Epithelial cell of proximal tubule (primary cell): ENCODE results near the gene COMMD7. TPM values are rescaled to one million over a fixed set of nuclear protein-coding genes. Genes with fewer than 3 reads are reported as not detected.

ENCODE experiments used
- DNase-seq: peaks from one replicate; pipeline ENCODE4 v3.0.0-alpha.2; 2011; ENCODE audit warnings: low read depth
- H3K4me3 ChIP-seq: 2 replicates; pipeline ENCODE4 v1.5.1; 2011; ENCODE audit warnings: low read depth, mild to moderate bottlenecking, low read length
- total RNA-seq: library from RNA; depleted of rRNA; stranded (reverse); fragments of >200 nt; gene quantifications from 2 replicates; pipeline ENCODE4 v1.2.3, GENCODE V29; 2015
- TF ChIP-seq, protein P1 (sequence below): conservative IDR thresholded peaks from 2 replicates; pipeline ENCODE4 v1.5.1; 2012; ENCODE audit warnings: low read depth, mild to moderate bottlenecking, low read length

The COMMD7 gene
- total RNA-seq, 1 donor from 2014 or later, result 40.1 TPM

DNA sequence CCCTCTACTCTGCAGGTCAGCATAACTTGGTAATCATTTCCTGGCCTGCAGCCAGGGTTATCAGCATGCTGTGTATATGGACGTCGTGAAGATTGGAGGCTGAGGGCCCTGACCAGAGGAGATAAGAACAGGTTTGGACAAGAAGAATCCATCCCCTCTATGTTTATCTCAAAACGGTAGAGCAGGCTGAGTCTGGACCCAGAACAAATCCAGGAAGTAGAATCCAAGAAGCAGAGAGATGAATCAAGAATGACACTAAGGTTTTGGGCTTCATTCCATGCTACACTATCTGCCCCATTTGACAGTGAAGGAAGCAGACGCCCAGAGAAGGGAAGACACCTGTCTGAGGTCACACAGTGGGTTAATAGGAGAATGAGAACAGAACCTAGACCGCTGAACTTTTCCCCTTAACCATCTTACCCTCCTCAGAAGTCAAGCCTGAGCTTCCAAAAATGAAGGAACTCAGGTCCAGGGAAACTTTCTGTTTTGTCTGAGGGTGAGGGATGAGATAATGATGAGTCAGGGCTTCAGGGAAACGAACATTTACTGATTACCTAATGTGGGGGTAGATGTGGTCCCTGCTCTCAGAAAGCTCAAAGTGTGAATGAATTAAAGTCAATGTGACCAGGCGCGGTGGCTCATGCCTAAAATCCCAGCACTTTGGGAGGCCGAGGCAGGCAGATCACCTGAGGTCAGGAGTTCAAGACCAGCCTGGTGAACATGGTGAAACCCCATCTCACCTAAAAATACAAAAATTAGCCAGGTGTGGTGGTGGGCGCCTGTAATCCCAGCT lies 9.4 kb upstream of the COMMD7 start:
- peak; percentile 58 for DNase-seq
- H3K4me3 ChIP-seq, result no peak overlapping the region
- TF ChIP-seq, protein P1, sequence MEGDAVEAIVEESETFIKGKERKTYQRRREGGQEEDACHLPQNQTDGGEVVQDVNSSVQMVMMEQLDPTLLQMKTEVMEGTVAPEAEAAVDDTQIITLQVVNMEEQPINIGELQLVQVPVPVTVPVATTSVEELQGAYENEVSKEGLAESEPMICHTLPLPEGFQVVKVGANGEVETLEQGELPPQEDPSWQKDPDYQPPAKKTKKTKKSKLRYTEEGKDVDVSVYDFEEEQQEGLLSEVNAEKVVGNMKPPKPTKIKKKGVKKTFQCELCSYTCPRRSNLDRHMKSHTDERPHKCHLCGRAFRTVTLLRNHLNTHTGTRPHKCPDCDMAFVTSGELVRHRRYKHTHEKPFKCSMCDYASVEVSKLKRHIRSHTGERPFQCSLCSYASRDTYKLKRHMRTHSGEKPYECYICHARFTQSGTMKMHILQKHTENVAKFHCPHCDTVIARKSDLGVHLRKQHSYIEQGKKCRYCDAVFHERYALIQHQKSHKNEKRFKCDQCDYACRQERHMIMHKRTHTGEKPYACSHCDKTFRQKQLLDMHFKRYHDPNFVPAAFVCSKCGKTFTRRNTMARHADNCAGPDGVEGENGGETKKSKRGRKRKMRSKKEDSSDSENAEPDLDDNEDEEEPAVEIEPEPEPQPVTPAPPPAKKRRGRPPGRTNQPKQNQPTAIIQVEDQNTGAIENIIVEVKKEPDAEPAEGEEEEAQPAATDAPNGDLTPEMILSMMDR, result no peak

DNA sequence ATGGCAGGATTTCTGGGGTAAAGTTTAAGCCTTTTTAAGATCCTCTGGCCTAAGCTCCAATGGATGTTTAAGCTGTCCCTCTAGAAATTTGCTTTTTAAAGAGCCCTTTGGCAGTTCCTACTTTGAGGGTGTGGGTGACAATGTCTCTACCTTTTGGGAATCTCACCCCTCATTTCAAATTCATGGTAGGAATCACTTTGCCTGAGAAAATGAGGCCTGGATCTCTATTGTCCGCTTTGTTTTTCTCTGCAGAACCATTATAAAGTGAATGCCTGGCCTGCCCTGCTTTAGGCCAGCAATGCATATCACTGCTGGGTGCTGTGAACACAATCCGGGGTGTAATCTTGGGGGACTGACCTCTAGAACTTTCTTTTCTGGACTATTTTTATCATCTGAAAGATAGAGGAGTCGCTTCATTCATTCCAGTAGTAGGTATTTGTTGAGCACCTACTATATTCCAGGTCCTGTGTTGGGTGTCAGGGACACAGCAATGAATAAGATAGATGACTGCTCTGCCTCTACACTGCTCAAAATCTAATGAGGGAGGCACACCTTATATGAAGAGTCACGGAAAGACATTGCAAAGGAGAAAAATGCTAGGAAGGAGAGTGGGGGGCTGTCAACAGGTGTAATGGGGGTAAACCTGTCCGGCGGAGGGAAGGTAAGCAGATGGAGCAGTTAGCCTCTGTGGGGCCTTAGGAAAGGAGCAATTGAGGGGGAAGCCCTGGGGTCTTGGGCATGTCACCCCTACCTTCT lies 8.6 kb upstream of the COMMD7 start:
- no peak for DNase-seq
- no peak overlapping the region for H3K4me3 ChIP-seq
- TF ChIP-seq, protein P1, result no peak

DNA sequence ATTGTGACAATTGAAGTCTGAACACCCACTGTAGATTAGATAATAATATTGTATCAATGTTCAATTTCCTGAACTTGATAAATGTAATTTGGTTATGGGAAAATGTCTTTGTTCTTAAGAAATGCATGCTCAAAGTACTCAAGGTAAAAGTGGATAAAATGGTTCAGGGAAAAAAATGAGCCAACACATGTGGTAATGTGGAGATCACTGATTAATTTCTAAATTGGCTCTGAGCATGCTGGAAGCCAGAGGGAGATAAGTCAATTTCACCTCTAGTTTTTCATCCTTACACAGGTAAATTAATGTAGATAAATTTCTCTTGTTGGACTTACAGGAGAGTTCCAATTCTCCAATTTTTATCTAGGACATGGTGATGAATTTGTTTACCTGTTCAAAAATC lies 8.0 kb upstream of the COMMD7 start:
- DNase-seq, result no peak
- no peak overlapping the region for H3K4me3 ChIP-seq
- TF ChIP-seq, protein P1, result no peak

DNA sequence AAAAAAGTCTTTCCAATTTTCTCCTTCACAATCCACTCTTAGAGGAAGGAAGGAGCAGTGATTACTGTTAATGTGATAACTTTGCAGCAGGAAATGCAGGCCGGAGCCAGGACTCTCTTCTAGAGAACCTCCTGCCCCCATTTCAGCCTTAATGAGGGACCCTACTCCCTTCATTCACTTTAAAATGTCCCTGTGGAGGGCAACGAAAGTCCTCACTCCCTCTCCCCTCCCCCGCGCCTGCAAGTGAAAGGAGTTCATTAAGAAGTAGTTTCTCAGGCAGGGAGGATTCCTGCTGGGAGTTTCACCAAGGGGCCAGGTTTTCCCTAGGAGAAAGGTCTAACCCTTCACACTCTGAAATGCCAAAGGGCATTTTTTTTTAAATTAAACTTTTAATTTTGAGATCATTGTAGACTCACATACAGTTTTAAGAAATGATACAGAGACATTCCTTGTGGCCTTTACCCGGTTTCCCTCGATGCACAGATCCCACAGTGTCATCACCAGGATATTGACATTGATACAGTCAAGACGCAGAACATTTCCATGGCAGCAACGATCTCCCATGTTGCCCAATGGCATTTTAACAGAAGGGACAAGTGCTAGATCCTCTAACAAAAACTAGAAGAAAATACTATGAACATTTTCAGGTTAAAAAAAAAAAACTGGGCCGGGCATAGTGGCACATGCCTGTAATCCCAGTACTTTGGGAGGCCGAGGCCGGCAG lies 6.8 kb upstream of the COMMD7 start:
- H3K4me3 ChIP-seq, result no peak overlapping the region
- TF ChIP-seq, protein P1, result no peak
- no peak for DNase-seq

DNA sequence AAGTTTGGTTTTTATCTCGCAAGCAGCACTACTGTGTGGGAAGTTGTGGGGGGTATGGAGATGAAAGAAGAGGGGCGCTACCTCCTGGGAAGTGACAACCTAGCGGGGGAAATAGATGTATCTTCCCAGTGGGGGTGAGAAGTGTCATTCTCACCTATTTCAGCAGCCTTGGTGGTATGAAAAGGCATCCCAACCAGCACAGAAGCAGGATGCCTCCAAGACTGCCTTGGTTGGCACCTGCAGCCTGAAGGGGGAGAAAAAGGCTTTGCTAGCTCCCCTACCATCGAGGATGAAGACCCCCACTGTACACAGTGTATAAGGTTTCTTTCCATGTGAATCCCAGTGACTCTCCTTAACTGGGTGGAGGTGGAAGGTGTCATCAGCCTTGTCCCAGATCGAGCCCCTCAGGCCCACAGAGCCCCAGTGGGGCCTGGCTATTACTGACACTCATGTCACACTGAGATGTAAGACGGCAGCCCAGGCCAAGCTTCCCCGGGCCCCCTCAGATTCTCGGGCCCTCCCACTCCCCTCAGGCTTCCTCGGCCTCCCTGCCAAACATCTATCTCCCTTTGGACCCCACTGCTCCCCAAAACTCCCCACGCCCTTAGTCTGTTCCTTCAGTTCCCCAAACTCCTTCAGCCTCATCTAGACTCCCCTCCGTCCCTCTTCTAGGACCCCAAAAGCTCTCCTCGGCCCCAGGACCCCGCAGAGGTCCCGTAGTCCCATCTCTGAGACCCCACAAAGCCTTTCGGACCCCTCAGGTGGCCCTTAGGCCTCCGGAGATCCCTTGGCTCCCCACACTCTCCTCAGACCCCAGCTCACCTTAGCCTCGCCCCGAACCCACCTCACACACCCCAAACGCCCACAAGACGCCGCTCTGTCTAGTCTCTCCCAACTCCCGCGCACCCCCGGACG lies 688 bp downstream of the COMMD7 start:
- no peak for DNase-seq
- TF ChIP-seq, protein P1, result no peak
- H3K4me3 ChIP-seq, result peak overlapping the region; percentile 96

DNA sequence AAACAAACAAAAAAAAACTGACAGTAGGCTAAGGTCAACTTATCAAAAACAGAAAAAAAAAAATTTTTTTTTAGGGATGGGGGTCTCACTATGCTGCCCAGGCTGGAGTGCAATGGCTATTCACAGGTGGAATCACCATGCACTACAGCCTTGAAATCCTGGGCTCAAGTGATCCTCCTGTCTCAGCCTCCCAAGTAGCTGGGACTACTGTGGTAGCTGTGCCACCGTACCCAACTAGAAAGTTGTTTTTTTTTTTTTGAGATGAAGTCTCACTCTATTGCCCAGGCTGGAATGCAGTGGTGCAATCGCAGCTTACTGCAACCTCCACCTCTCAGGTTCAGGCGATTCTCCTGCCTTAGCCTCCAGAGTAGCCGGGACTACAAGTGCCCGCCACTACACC lies 2.1 kb downstream of the COMMD7 start:
- TF ChIP-seq, protein P1, result no peak
- DNase-seq, result no peak

More for the DNA sequence above, 2.1 kb downstream of the COMMD7 start:
- no peak overlapping the region for H3K4me3 ChIP-seq
